Cortex of kidney (tissue), 1 donor: ENCODE results near the gene INPP5B.

Experiments used
- DNase-seq: peaks from one replicate; lab custom pipeline; 2025; lab: John Stamatoyannopoulos, UW

Gene INPP5B

DNA sequence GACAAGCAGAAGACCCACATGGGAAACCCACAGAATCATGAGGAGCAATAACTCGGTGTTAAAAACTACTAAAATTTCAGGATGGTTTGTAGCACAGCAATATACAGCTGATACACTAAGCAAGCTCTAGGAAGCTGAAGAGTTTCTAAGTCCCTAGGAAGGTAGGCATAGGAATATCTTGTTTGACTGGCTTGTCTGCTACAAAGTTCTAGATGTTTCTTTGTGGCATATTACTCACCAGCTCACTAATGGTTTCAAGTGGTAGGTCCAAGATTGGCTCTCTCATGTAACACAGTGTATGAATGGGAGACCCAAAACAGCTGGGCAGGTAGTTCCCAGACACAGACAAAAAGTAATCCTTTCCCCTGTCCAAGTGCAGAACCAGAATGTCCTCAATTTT is 74.2 kb downstream of the INPP5B start:
- DNase-seq, result no peak

DNA sequence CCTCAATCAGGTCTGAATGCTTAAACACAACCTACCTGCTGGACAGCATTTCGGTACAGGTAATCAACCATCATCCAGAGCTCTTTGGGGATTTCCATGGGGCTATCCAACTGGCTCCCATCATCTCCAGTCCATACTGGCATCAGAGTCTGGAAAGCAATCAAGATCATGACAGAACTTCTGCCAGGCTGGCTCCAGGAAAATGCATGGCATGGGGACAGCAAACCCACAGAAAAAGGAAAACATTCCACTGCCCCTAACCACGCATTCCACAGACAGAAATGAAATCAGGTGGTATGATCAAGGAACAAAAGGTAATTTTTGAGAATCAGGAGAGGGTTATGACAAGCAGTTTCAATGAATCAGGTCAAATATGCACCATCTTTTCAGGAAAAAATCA is 78.4 kb downstream of the INPP5B start:
- DNase-seq, result no peak

DNA sequence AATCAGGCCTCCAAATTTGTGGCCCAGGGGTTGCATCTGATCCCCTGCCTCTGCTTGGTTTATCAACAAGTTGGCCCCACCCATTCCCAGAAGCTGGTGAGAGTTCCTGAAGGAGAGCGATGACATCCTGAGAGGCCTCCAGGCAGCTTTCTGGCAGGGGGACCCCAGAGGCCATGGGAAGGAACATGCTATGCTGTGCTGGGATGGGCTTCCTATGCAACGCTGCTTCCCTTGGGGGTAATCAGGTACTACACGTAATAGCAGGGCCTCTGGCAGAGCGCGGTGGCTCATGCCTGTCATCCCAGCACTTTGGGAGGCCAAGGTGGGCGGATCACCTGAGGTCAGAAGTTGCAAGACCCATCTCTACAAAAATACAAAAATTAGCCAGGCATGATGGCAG is 79.1 kb downstream of the INPP5B start:
- DNase-seq, result no peak

DNA sequence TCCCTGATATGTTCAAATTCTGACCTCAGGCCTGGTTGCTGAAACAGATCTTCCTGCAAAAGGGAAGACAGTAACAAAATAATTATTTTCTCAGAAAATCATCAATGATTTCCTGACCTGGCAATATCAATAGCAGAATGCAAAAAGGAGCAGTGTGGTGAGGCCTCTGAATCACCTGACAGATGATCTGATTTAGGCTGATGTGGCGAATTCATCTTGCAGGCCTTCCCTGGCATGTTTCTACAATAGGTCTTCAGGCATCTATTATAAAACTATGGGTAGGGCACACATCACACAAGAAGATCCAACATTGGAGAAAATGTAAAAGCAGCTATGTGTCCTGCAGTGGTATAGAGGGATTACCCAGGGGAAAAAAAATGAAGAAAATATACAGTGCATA is 80.4 kb downstream of the INPP5B start:
- no peak for DNase-seq

DNA sequence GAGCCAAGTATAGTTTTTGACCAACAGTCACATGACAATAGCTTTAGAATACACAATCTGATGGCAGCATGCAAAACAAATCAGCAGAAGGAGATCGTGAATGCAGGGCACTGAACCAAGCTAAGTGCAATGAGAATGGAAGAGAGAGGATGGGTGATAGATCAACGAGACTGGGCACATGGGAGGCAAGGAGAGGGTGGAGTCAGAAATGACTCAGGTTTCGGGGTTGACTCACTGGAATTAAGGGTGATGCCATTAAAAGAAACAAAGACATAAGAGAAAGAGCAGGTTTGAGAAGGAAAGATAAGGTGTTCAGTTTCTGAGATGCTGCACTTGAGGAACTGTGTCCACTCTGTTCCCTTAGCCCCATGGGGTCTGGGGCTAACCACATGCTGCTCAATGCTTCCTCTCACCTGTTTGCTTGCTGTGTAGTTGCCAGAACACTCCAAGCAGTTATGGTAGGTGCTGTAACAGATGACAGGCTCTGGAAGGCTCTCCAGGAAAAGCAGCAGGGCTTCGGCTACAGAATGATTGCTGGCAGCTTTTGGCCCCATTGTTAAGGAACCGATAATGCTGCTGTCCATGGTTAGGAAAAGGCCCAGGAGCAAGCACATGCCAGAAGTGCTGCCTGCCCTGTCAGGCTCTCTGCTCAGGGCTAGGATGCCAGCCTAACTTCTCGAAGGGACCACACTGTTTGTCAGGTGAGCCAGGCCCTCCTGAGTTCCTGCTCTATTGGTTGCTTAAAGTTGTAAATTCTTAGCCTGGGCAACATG is 81.3 kb downstream of the INPP5B start:
- no peak for DNase-seq

DNA sequence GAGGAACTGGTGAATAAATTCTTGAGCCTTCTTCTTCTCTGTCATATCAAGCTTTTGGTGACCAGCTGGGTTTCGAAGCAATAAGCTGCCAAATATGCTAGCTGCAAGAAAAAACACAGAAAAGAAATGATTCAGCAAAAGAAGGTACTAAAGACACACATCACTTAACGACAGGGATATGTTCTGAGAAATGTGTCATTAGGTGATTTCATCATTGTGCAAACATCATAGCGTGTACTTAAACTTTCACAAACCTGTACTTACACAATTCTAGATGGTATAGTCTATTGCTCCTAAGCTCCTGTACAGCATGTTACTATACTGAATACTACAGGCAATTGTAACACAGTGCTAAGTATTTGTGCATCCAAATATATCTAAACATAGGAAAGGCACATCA is 84.5 kb downstream of the INPP5B start:
- DNase-seq, result no peak

DNA sequence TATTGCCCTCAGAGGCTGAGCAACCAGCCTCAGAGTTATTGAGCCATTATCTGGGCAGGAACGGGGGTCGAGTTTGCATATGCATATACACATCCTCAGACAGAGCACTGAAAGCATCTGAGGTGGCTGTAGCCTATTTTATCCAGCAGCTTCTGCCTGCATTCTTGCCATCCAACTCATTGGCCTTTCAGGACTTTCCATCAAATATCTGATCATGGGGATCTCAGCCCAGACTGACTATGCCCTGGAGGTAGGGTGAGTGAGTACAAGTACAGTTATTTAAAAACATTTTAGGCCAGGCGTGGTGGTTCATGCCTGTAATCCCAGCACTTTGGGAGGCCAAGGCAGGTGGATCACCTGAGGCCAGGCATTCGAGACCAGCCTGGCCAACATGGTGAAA is 85.7 kb downstream of the INPP5B start:
- no peak for DNase-seq

DNA sequence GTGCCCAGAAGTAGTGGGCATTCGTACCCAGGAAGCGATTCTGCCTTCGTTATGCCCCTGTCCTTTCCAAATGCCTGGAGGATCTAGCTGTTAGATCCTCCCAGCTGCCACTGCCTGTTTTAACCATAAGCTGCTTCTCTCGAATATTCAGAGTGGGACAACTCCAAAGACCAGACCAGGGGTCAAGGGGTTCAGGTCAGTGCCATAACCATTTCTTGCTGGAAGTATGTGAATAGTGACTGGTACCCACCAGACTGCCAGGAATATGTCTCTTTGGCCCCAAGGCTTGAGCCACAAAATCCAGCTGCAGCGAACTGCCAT is 86.5 kb downstream of the INPP5B start:
- DNase-seq, result no peak

DNA sequence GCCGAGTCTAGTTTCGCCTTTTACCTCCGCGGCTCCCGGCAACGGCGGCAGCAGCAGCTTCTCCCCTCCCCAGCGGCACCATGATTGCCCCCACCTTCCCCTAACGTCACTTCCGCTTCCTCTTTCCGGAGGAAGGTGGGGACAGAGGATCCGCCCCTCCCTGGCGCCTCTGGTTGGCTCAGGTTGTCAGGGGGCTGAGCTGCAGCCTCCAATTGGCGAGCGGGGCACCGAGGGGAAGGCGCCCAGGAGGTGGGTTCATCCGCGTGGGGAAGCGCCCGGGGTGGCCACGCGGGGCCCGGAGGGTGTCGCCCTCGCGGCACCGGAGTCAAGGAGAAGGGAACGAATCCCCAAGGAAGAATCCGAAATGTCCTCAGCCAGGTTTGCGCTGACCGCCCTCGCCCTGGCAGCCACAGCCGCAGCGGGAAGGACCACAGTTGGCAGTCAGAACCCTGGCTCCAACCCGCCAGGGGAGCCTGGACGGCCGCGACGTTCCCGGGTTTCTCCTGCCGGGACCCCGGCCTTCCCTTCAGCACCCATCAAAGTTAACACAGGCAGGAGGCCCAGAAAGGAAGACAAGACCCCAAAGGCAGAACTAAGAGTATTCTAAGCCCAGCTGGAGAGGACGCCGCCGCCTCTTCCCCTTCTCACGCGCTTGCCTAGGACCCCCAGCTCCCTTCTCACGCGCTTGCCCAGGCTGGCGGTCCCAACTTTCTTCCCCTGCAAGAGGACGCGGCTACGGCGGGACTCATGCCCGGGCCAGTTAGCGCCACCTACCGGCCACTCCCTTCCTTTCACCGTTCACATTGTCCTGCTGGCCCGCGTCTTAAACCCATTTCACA is 87.1 kb downstream of the INPP5B start, which contains the start of gene MTF1:
Gene MTF1 (minus strand): TSS at position 86 of the 839 bp plus-strand sequence. CDS start 1,934 bp downstream, outside the sequence.
- DNase-seq, result no peak

DNA sequence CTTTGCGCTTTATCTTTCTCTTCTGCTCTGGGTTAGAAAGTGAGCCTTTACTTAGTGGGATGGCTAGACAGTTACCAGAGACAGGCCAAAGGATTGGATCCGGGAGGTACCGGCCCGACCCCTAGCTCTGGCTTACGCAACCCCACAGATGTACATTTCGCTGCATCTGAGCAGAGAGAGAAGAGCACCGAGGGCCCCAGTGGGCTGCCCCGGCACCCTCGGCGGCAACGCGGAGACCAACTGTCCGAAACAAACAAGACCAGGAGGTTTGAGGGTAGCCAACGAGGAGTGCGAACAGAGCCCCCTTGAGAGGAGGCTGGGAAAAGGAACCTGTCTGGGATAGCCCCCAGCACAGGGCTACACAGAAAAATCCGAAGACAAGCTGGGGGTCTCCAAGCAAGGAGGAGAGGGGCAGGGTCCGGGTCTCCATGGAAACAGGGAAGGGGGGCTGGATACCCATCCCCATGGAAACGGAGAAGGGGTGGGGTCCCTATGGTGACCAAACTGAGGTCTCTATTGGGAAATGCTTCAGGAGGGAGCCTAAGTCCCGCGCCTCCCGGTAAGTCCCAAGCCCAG is 87.8 kb downstream of the INPP5B start:
- DNase-seq, result no peak

DNA sequence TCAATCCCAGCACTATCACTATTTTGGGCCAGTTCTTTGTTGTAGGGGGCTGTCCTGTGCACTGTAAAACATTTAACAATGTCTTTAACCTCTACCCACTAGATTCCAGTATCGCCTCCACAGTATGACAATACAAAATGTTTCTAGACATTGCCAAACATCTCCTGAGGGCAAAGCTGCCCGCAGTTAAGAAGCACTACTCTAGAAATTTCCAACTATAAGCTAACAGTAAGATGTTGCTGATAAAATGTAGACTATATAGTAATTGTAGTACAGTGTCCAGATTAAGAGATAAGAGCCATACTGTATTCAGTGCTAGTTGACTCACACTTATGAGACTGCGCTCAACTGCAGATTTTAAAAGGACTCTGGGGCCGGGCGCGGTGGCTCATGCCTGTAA is 92.4 kb downstream of the INPP5B start:
- no peak for DNase-seq

DNA sequence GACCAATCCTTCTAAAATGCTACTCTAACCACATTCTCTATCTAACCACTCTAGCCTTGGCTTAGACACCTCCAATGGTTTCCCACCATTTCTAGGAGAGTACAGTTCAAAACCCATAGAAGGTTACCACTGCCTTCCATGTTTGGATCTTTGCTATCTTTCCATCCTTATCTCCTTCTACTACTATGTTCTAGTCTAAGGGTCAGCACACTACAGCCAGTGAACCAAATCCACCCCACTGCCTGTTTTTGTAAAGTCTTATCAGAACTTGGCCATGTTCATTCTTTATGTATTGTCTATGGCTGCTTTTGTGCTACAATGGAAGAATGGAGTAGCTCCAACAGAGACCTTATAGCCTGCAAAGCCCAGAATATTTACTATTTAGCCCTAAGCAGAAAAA is 93.7 kb downstream of the INPP5B start:
- DNase-seq, result no peak

DNA sequence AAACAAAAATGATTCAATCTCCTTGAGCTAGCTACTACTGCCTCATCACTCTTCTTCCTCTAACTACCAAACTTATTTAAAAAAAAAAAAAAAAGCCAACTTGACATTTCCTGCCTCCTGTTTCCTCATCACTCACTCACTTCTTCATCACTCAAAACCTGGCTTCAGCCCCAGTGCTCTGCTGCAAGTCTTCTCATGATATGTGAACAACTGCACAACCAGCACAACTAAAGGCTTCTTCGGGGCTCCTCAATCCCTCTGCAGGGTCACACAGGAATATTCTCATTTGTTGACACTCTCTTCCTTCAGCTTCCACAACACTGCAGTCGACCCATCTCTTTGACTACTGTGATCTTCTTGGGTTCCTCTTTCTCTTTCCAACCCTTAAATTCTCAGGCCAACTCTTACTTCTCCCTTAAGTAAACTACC is 95.1 kb downstream of the INPP5B start:
- no peak for DNase-seq

DNA sequence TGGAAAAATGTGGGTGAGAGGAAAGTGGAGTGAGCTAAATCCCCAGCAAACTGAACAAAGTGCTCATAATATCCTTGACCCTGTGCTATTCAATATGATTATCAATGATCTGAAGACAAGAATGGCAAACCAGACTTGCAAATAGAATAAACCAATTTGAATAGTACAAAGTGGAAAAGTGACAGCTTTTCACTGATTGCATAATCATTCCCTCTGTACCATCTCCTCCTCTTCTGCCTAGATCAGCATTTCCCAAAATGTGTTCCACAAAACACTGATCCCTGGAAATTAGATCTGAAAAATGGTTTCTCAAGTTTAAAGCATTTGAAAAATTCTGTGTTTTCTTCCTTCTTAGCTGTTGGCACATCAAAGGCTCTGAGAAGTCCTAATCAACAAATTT is 95.6 kb downstream of the INPP5B start:
- no peak for DNase-seq

DNA sequence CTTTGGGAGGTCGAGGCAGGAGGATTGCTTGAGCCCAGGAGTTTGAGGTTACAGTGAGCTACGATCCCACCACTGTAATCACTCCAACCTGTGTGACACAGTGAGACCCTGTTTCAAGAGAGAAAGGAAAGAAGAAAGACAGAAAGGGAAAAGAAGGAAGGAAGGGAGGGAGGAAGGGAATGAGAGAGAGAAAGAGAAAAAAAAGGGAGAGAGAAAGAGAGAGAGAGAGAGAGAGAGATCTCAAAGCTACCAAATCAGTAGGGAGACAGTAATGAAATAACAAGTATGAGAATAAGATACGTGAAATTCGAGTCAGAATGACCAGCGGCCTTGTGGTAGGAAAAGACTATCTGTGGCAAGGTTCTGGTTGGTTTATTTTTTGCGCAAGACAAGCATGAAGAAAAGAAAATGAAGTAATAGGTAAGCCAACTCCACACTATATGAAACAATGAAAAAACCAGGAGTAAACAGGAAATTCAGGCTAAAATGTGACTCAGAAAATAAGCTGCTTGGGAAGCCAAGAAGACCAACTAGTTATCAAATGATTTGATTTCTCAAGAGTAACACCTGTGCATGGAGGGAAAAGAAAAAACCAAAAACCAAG is 96.4 kb downstream of the INPP5B start:
- no peak for DNase-seq

DNA sequence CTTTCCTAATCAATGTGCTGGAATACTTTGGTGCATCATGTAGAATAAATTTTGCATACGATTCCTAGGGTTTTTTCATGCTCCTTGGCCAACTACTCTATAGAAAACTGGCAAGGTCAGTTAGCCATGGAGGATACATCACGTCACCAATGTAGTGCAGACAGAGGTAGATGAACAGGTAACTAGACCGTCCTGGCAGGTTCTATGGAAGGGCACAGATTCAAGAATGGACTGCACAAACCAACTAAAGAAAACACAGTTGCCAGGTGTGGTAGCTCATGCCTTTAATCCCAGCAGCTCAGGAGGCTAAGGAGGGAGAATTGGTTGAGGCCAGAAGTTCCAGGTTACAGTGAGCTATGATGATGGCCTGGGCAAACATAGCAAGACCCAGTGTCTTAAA is 97.4 kb downstream of the INPP5B start:
- DNase-seq, result no peak

DNA sequence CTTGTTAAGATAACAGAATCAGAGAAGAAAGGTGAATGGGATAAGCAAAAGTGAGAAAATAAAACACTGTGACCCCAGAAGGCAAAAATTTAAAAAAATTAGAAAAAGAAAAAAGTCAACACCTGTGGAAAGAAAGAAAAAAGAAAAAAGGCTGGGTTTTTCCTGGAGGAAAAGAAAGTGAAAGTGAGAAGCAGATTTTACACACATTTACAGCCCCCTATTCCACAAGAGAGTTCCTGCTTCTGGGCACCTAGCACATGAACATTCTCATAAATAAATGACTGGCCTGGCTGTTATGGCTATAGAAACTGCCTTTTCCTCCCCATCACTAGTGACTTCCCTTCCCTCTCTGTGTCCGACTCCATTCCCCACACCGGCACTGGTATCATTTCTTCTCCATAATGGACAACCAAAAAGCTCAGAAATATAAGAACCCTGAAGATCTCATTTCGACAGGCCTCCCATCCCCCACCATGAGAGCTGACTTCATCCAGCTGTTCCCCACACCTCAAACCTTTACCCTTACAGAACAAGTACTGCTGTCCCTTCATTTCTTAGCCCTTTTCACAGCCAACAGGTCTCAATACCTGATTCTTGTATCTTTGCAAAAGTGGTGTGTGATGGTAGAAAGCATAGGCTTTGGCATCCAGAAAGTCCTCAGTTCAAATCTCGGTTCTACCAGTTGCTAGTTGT is 100.1 kb downstream of the INPP5B start:
- no peak for DNase-seq

DNA sequence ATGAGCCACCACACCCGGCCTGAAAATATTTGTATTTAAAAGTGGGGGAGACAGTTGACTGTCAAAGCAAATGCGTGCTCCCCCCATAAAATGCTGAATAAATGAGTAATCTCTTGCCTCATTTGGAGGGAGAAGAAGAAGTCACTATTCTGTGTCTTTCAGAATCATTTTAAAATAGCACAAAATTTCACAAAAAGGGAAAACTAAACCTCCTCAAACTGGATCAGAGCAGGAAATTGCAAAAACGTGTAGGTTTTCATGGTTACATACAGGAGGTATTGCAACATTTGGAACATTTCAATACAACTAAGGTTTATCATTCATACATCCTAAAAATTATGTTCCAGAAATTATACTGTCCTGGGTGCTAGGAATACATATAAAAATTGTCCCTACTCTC is 101.1 kb downstream of the INPP5B start:
- DNase-seq, result no peak

DNA sequence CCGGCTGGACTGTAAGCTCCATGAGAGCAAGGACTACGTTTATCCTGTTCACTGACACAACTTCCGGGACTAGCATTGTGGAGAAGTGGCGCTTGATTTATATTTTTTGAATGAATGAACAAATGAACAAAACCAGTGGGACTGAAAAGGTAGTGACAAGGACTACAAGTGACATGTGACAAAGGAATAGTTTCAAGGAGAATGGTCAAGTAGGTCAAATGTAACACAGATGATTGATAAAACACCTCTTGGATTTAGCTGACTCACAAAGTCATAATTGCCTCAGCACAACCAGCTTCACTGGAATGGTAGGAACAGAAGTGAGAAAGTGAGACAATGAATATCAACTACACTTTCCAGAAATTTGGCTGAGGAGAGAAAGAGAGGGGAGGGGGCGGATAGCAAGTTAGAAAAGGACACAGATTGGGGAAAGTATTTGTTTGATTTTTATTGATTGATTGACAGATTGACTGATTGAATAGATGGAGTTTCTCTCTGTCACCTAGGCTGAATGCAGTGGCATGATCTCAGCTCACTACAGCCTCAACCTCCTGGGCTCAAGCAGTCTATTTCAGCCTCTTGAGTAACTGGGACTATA is 101.7 kb downstream of the INPP5B start:
- DNase-seq, result no peak

DNA sequence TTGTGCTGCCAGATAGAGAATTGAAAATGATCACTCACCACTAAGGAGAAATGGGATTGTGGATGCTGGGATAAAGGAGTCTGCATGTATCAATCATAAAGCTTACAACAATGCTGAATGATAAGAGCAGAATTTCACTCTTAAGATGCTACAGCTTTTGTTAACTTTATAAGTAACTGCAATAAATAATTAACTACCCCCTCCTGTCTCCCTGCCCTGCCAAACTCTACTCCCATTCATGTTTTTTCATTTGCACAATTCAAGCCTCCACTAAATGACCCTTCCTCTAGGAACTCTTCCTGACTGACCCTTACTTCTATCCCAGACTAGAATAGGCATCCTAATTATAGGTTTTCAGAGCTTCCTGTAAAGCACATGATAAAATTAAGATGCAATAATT is 102.3 kb downstream of the INPP5B start:
- DNase-seq, result no peak

DNA sequence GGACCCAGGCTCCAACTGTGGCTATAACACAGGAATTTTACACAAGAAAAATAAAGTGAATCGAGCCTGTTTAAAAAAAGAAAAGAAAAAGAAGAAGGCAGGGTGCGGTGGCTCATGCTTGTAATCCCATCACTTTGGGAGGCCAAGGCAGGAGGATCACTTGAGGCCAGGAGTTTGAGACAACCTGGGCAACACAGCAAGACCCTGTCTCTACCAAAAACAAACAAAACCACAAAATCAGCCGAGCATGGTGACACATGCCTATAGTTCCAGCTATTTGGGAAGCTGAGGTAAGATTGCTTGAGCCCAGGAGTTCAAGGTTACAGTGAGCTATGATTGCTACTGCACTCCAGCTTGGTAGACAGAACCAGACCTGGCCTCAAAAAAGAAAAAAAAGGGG is 105.2 kb downstream of the INPP5B start:
- DNase-seq, result no peak

DNA sequence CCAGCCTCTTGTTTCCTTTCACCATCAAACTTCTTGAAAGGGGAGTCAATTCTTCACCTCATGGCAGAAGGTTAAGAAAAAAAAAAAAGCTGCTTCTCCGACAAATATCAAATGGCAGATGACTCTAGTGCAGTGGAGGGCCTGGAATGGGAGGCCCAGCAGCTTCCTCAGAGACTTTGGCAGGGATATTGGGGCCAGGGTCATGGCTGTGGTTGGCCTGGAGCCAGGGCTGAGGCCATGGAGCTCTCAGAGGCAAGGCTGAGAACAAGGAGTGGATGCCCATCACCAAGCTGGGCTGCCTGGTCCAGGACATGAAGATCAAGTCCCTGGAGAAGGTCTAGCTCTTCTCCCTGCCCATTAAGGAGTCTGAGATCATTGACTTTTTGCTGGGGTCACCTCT is 106.1 kb downstream of the INPP5B start:
- DNase-seq, result no peak
